Esophagus squamous epithelium (tissue), 5 donors: Measurements from ENCODE around the gene NEK7. TPM values are rescaled to one million over a fixed set of nuclear protein-coding genes. Genes with fewer than 3 reads are reported as not detected.

ENCODE experiments used
- DNase-seq: peaks from one replicate; lab custom pipeline; 2025; lab: John Stamatoyannopoulos, UW
- H3K27ac ChIP-seq, 4 donors: fragments of 200-600 bp; sonication (generic); one replicate each; pipeline ENCODE4 v1.5.1; 2016 to 2019; ENCODE audit warnings: mild to moderate bottlenecking in 1 of 4
- H3K27me3 ChIP-seq, 4 donors: fragments of 200-600 bp; sonication (generic); 1 replicate in 3 of 4; 2 replicates in 1 of 4; pipeline versions ENCODE4 v1.5.1 to v1.6.0; 2017 to 2021; ENCODE audit warnings: antibody characterized with exemption in 1 of 4
- H3K36me3 ChIP-seq, 3 donors: fragments of 200-600 bp; sonication (generic); one replicate each; pipeline ENCODE4 v1.5.1; 2016 to 2019
- H3K4me1 ChIP-seq, 3 donors: fragments of 200-600 bp; sonication (generic); one replicate each; pipeline ENCODE4 v1.5.1; 2017 to 2019
- H3K4me3 ChIP-seq, 4 donors: fragments of 200-600 bp; sonication (generic); 1 replicate in 3 of 4; 2 replicates in 1 of 4; pipeline ENCODE4 v1.5.1; 2016 to 2019; ENCODE audit warnings: mild to moderate bottlenecking in 2 of 4, moderate library complexity in 1 of 4
- H3K9me3 ChIP-seq, 3 donors: fragments of 200-600 bp; sonication (generic); one replicate each; pipeline ENCODE4 v1.5.1; 2016 to 2019
- CTCF ChIP-seq, 6 experiments: fragments of 450-650 bp in 4 of 6; fragments of 200-600 bp in 2 of 6; sonication (generic) in 2 of 6; IDR thresholded peaks; one replicate each; pipeline ENCODE4 v1.5.1; 2016 to 2019; ENCODE audit warnings: antibody characterized with exemption in 6 of 6, mild to moderate bottlenecking in 4 of 6, moderate library complexity in 4 of 6
- POLR2A ChIP-seq, 4 donors: fragments of 450-650 bp; IDR thresholded peaks; one replicate each; pipeline ENCODE4 v1.6.1; 2017; ENCODE audit warnings: antibody characterized with exemption in 4 of 4, mild to moderate bottlenecking in 4 of 4, moderate library complexity in 3 of 4
- WGBS, 2 donors: methylation state at CpG; one replicate each; pipeline ENCODE4 v1.1.5; 2018; 5-methylcytosine and 5-hydroxymethylcytosine counted together
- intact Hi-C: fragments of 100-400 bp; cut with DNase I; formaldehyde crosslinking; loops from one replicate; pipeline ENCODE4 v1.15.0; 2022
- total RNA-seq, 4 donors: library from RNA; depleted of rRNA; stranded (reverse); fragments of >200 nt; gene quantifications; one replicate each; pipeline ENCODE4 v1.1.0, GENCODE V29; 2016
- donor health status: DM: yes; HTN: yes; CAD: no.

The NEK7 gene
- total RNA-seq, 4 donors from 2014 or later, result 26.2 to 79.2 (median 52.4) TPM

- WGBS, 2 donors, result 75 to 91% methylated on average over 2 of the region's 2 CpGs
- intact Hi-C loops, result no loop called here
- peaks cover 0 to 21% (median 11%) of the 10 kb centered on the region in 3 donors for H3K4me1 ChIP-seq
- peaks cover 0 to 11% (median 0%) of the 10 kb centered on the region in 3 donors for H3K36me3 ChIP-seq
- peak; percentile 5 for DNase-seq
- TF ChIP-seq CTCF (IDR thresholded peaks at IDR 0.05) (no peak), POLR2A (IDR thresholded peaks at IDR 0.05) (no peak)
- no peak overlapping the region for H3K4me3 ChIP-seq
- no peaks in the 10 kb centered on the region for H3K27me3 ChIP-seq
- no peaks in the 10 kb centered on the region for H3K9me3 ChIP-seq
- no peak overlapping the region for H3K27ac ChIP-seq
Observed at GRCh38 chr1:198238121-198238520, 81.3 kb downstream of the NEK7 start.

- H3K4me3 ChIP-seq, result no peak overlapping the region
- peaks cover 0 to 10% (median 0%) of the 10 kb centered on the region in 3 donors for H3K36me3 ChIP-seq
- no peaks in the 10 kb centered on the region for H3K4me1 ChIP-seq
- intact Hi-C loops, result no loop called here
- no peaks in the 10 kb centered on the region for H3K27me3 ChIP-seq
- no peaks in the 10 kb centered on the region for H3K9me3 ChIP-seq
- no peak for DNase-seq
- no peak overlapping the region for H3K27ac ChIP-seq
- no peak for TF ChIP-seq POLR2A (IDR thresholded peaks at IDR 0.05)
- 90 to 93% methylated on average over 2 of the region's 2 CpGs for WGBS, 2 donors
Observed at GRCh38 chr1:198241553-198241952, 84.8 kb downstream of the NEK7 start.

GRCh38 chr1:198244772-198245171 is 88.0 kb downstream of the NEK7 start:
- no peak for TF ChIP-seq CTCF (IDR thresholded peaks at IDR 0.05)
- no peak for TF ChIP-seq POLR2A (IDR thresholded peaks at IDR 0.05)
- Histone ChIP-seq H3K9me3 (no peaks in the 10 kb centered on the region), H3K27ac (no peak overlapping the region), H3K27me3 (no peaks in the 10 kb centered on the region), H3K4me3 (no peak overlapping the region), H3K36me3 (peaks cover 0 to 4% (median 0%) of the 10 kb centered on the region in 3 donors), H3K4me1 (no peaks in the 10 kb centered on the region)
- no peak for DNase-seq
- intact Hi-C loops, result no loop called here

- TF ChIP-seq CTCF (IDR thresholded peaks at IDR 0.05) (no peak), POLR2A (IDR thresholded peaks at IDR 0.05) (no peak)
- no peak for DNase-seq
- Histone ChIP-seq H3K36me3 (peaks cover 0 to 4% (median 0%) of the 10 kb centered on the region in 3 donors), H3K9me3 (no peaks in the 10 kb centered on the region), H3K4me1 (no peaks in the 10 kb centered on the region), H3K27me3 (no peaks in the 10 kb centered on the region), H3K27ac (no peak overlapping the region), H3K4me3 (no peak overlapping the region)
- intact Hi-C loops, result no loop called here
- 95 to 97% methylated on average over 2 of the region's 2 CpGs for WGBS, 2 donors
Observed at GRCh38 chr1:198245379-198245778, 88.6 kb downstream of the NEK7 start.

- Histone ChIP-seq H3K4me3 (no peak overlapping the region), H3K4me1 (no peaks in the 10 kb centered on the region), H3K9me3 (no peaks in the 10 kb centered on the region), H3K27ac (no peak overlapping the region), H3K27me3 (no peaks in the 10 kb centered on the region), H3K36me3 (peaks cover 0 to 4% (median 0%) of the 10 kb centered on the region in 3 donors)
- no peak for DNase-seq
- intact Hi-C loops, result no loop called here
- 84 to 87% methylated on average over 6 to 7 of the region's 7 CpGs for WGBS, 2 donors
- TF ChIP-seq CTCF (IDR thresholded peaks at IDR 0.05), result no peak
- TF ChIP-seq POLR2A (IDR thresholded peaks at IDR 0.05), result no peak
Observed at GRCh38 chr1:198246337-198246736, 89.5 kb downstream of the NEK7 start.

- WGBS, 2 donors, result 51 to 57% methylated on average over 4 of the region's 4 CpGs
- DNase-seq, result no peak
- H3K36me3 ChIP-seq, result no peaks in the 10 kb centered on the region
- no peak overlapping the region for H3K4me3 ChIP-seq
- TF ChIP-seq POLR2A (IDR thresholded peaks at IDR 0.05) (no peak), CTCF (IDR thresholded peaks at IDR 0.05) (no peak)
- peaks cover 0 to 28% (median 4%) of the 10 kb centered on the region in 3 donors for H3K4me1 ChIP-seq
- no peaks in the 10 kb centered on the region for H3K9me3 ChIP-seq
- H3K27me3 ChIP-seq, result no peaks in the 10 kb centered on the region
- no peak overlapping the region for H3K27ac ChIP-seq
- intact Hi-C loops, result no loop called here
Observed at GRCh38 chr1:198253259-198253658, 96.5 kb downstream of the NEK7 start.
